ENCODE data around the gene TRPM2. TPM values are rescaled to one million over a fixed set of nuclear protein-coding genes. Genes with fewer than 3 reads are reported as not detected.
A peak's percentile ranks its signal among the peaks of the same experiment; 100 is the strongest.

Gene TRPM2
- total RNA-seq, 1 experiment from 2014 or later = 28.1 TPM

DNA sequence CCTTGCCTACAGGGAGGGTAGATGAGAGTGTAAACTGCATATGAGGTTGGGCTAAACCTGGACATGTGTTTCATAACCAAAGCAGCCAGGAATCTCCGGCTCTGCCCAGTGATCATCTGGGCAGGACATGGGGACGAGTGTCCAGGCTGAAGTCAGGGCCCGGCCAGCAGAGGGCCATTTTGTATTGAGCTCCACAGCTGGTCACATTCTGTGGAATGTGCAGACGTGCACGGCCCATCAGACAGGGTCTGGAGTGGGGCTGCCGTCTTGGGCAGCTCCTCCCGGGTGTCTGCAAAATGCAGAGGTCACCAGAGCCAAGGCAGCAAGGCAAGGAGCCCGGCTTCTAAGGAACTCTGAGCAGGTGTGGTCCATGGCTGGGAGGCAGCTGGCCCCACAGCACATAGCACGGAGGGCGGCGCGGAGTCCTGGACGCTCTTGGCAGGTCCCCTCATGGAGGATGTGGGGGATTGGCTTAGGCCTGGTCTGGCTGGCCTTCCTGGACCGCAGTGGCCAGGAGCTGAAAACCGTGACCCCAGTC lies 108.1 kb downstream of the TRPM2 start:
- peak; percentile 47 for ATAC-seq
- H3K27me3 ChIP-seq (ENCODE audit: insufficient read depth, low read length) = no peaks in the 10 kb centered on the region
- H3K9ac ChIP-seq (ENCODE audit: low read length) = no peak overlapping the region
- TF ChIP-seq ELF1 (IDR thresholded peaks at IDR 0.05; ENCODE audit: borderline replicate concordance, low read depth) = no peak
- no peak for TF ChIP-seq CBX3 (IDR thresholded peaks at IDR 0.05; ENCODE audit: low read depth)
- TF ChIP-seq FOSL1 (IDR thresholded peaks at IDR 0.05; ENCODE audit: low read depth) = no peak
- no peak for TF ChIP-seq TCF7L2 (IDR thresholded peaks at IDR 0.05; ENCODE audit: borderline replicate concordance, extremely low read depth, insufficient read depth, insufficient read length)
- TF ChIP-seq, protein P1, sequence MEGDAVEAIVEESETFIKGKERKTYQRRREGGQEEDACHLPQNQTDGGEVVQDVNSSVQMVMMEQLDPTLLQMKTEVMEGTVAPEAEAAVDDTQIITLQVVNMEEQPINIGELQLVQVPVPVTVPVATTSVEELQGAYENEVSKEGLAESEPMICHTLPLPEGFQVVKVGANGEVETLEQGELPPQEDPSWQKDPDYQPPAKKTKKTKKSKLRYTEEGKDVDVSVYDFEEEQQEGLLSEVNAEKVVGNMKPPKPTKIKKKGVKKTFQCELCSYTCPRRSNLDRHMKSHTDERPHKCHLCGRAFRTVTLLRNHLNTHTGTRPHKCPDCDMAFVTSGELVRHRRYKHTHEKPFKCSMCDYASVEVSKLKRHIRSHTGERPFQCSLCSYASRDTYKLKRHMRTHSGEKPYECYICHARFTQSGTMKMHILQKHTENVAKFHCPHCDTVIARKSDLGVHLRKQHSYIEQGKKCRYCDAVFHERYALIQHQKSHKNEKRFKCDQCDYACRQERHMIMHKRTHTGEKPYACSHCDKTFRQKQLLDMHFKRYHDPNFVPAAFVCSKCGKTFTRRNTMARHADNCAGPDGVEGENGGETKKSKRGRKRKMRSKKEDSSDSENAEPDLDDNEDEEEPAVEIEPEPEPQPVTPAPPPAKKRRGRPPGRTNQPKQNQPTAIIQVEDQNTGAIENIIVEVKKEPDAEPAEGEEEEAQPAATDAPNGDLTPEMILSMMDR (IDR thresholded peaks at IDR 0.05 in 2 of 3, conservative IDR thresholded peaks at IDR 0.05 in 1 of 3; ENCODE audit: borderline replicate concordance in 1 of 3, insufficient read depth in 1 of 3, low read depth in 2 of 3, low read length in 2 of 3) = peak in 1 of 3 experiments; percentile 14; a peak in 1 of 6 replicates
- no peaks in the 10 kb centered on the region for H3K36me3 ChIP-seq (ENCODE audit: control insufficient read depth in 1 of 2, insufficient read depth in 2 of 2, low read length in 2 of 2)
- DNase-seq (ENCODE audit: low read depth, low spot score) = no peak
- H2AFZ ChIP-seq (ENCODE audit: low read depth, low read length, poor library complexity, severe bottlenecking) = no peak overlapping the region
- H3K4me1 ChIP-seq (ENCODE audit: control insufficient read depth in 1 of 2, insufficient read depth in 2 of 2, low read length in 2 of 2) = no peaks in the 10 kb centered on the region; a peak in 1 of 4 replicates
- no peak overlapping the region for H3K27ac ChIP-seq (ENCODE audit: low read depth, low read length)
- H3K4me2 ChIP-seq (ENCODE audit: low read length) = no peak overlapping the region
- no peaks in the 10 kb centered on the region for H3K9me3 ChIP-seq (ENCODE audit: control insufficient read depth in 1 of 2, insufficient read depth in 1 of 2, low read depth in 1 of 2, low read length in 2 of 2)
- no peak overlapping the region for H3K4me3 ChIP-seq (replicated peaks in 1 of 2; ENCODE audit: low read depth in 1 of 2, low read length in 2 of 2)
- ChIA-PET RAD21 (ENCODE audit: low non-redundant PET in 1 of 2, low total read pairs in 2 of 2, uncharacterized antibody in 2 of 2, unreplicated experiment in 2 of 2) (no interaction called here), POLR2A (no interaction called here), CTCF (interaction anchor here (0.9 kb wide), 1 partner anchor 17 kb away, joined by 3 read pairs; no protein-coding TSS in a partner anchor)
- H4K20me1 ChIP-seq (ENCODE audit: insufficient read depth) = no peaks in the 10 kb centered on the region
- no TSS peak for BruUV-seq (replicated peaks)
- no peaks in the 10 kb centered on the region for H3K79me2 ChIP-seq (ENCODE audit: insufficient read depth, low read length)
- H3K9me2 ChIP-seq (ENCODE audit: insufficient read depth) = no peaks in the 10 kb centered on the region
- intact Hi-C loops (cut with micrococcal nuclease) = no loop called here

DNA sequence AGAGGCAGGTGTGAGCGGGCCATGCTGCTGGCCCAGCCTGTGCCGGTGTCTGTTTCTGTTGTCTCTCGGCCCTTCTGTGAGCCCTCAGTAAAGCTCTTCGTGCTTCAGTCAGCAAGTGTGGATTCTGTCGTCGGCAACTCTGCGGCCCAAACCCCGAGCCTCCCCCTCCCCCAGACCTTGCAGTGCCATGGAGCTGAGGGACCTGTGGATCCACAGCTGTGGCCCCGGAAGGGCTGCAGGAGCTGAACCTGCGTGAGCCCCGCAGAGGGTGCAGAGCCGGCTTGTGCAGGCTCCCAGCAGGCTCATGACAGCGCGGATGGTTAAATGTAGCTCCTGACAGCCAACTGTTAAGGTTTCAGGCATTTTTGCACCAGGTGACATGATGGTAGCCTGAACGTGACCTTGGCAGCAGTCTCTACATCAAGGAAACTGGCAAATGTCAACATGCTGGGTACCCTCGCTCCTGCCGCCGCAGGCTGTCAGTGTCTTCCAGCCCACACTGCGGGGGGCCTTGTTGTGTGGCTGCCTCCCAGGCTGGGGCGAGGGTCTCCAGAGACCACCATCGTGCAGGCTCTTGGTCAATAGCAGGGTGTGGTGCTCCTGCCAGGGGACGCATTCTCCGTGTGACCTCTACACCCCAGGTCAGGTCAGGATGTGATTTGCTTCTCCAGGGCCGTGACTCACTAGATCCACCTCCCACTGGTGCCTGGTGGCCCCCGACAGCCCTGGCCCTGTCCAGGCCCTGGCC lies 108.8 kb downstream of the TRPM2 start:
- POLR2A ChIA-PET = no interaction called here
- CTCF ChIA-PET = interaction anchor here (0.9 kb wide), 1 partner anchor 17 kb away, joined by 3 read pairs; no protein-coding TSS in a partner anchor
- no peaks in the 10 kb centered on the region for H3K9me3 ChIP-seq (ENCODE audit: control insufficient read depth in 1 of 2, insufficient read depth in 1 of 2, low read depth in 1 of 2, low read length in 2 of 2)
- intact Hi-C loops (cut with micrococcal nuclease) = no loop called here
- no peaks in the 10 kb centered on the region for H3K36me3 ChIP-seq (ENCODE audit: control insufficient read depth in 1 of 2, insufficient read depth in 2 of 2, low read length in 2 of 2)
- DNase-seq (ENCODE audit: low read depth, low spot score) (no peak), ATAC-seq (0 out of 2 replicates have a peak, but pooled peaks have one; percentile 10)
- H4K20me1 ChIP-seq (ENCODE audit: insufficient read depth) = no peaks in the 10 kb centered on the region
- H3K79me2 ChIP-seq (ENCODE audit: insufficient read depth, low read length) = no peaks in the 10 kb centered on the region
- no peak overlapping the region for H2AFZ ChIP-seq (ENCODE audit: low read depth, low read length, poor library complexity, severe bottlenecking)
- H3K27me3 ChIP-seq (ENCODE audit: insufficient read depth, low read length) = no peaks in the 10 kb centered on the region
- no peaks in the 10 kb centered on the region for H3K4me1 ChIP-seq (ENCODE audit: control insufficient read depth in 1 of 2, insufficient read depth in 2 of 2, low read length in 2 of 2)
- H3K9ac ChIP-seq (ENCODE audit: low read length) = no peak overlapping the region
- no TSS peak for BruUV-seq (replicated peaks)
- H3K4me3 ChIP-seq (replicated peaks in 1 of 2; ENCODE audit: low read depth in 1 of 2, low read length in 2 of 2) = no peak overlapping the region
- H3K9me2 ChIP-seq (ENCODE audit: insufficient read depth) = no peaks in the 10 kb centered on the region
- H3K4me2 ChIP-seq (ENCODE audit: low read length) = no peak overlapping the region
- RAD21 ChIA-PET (ENCODE audit: low non-redundant PET in 1 of 2, low total read pairs in 2 of 2, uncharacterized antibody in 2 of 2, unreplicated experiment in 2 of 2) = no interaction called here
- H3K27ac ChIP-seq (ENCODE audit: low read depth, low read length) = no peak overlapping the region
- TF ChIP-seq SP1 (IDR thresholded peaks at IDR 0.05; ENCODE audit: low read depth) (no peak), YY1 (IDR thresholded peaks at IDR 0.05; ENCODE audit: extremely low read depth, insufficient replicate concordance, low read depth, low read length) (no peak), FOSL1 (IDR thresholded peaks at IDR 0.05; ENCODE audit: low read depth) (no peak), CBX3 (IDR thresholded peaks at IDR 0.05; ENCODE audit: low read depth) (no peak), CEBPB (IDR thresholded peaks at IDR 0.05; ENCODE audit: low read depth) (no peak), POLR2AphosphoS5 (IDR thresholded peaks at IDR 0.05; ENCODE audit: low read depth, low read length) (no peak), REST (IDR thresholded peaks at IDR 0.05; ENCODE audit: low read depth) (no peak), ZFX (IDR thresholded peaks at IDR 0.05) (no peak), SIN3A (IDR thresholded peaks at IDR 0.05; ENCODE audit: low read depth) (no peak)
